IMR-90 (cell line): ENCODE results near the gene ARHGAP31. TPM values are rescaled to one million over a fixed set of nuclear protein-coding genes. Genes with fewer than 3 reads are reported as not detected.

ENCODE experiments used
- ATAC-seq: fragments of 200-7000 bp; cut with Tn5 transposase; 2 replicates; pipeline ENCODE4 v1.9.1; 2020; ENCODE audit warnings: low read depth, mild to moderate bottlenecking, moderate library complexity
- BruUV-seq: library from RNA; stranded (reverse); fragments of 400-500 nt; replicated peaks from 2 replicates; lab custom pipeline; 2021; lab: Mats Ljungman, UMichigan
- CTCF ChIA-PET: fragments of 300-600 bp; formaldehyde crosslinking; extraction: SDS; loops from one replicate; lab custom pipeline; 2021; ENCODE audit warnings: antibody characterized with exemption; lab: Yijun Ruan, JAX
- POLR2A ChIA-PET: fragments of 300-600 bp; sonication (Branson Sonifier 250); formaldehyde crosslinking; loops from one replicate; lab custom pipeline; 2022; ENCODE audit warnings: antibody characterized with exemption; ENCODE audit not compliant: unreplicated experiment; lab: Charles Lee
- DNase-seq: peaks from one replicate; pipeline ENCODE4 v3.0.0; 2013
- H2AFZ ChIP-seq: replicated peaks from 2 replicates; pipeline ENCODE3; 2013; ENCODE audit warnings: low read length, mild to moderate bottlenecking; ENCODE audit not compliant: poor library complexity
- H2AK5ac ChIP-seq: 2 replicates; pipeline ENCODE4 v1.6.1; 2013; ENCODE audit warnings: low read depth, low read length, inconsistent platforms
- H2AK9ac ChIP-seq: replicated peaks from 2 replicates; pipeline ENCODE3; 2013; ENCODE audit warnings: mild to moderate bottlenecking, low read depth, low read length, moderate library complexity; ENCODE audit not compliant: poor library complexity
- H2BK120ac ChIP-seq: 2 replicates; pipeline ENCODE4 v1.6.1; 2013; ENCODE audit warnings: low read depth, low read length, inconsistent platforms
- H2BK15ac ChIP-seq: 3 replicates; pipeline ENCODE4 v1.6.1; 2013; ENCODE audit warnings: low read depth, low read length, inconsistent platforms
- H2BK20ac ChIP-seq: 2 replicates; pipeline ENCODE4 v1.6.1; 2013; ENCODE audit warnings: low read depth, mild to moderate bottlenecking, inconsistent platforms, low read length, moderate library complexity
- H2BK5ac ChIP-seq: 2 replicates; pipeline ENCODE4 v1.6.1; 2013; ENCODE audit warnings: mild to moderate bottlenecking, low read depth, low read length, inconsistent platforms; ENCODE audit not compliant: poor library complexity, severe bottlenecking
- H3K14ac ChIP-seq: replicated peaks from 2 replicates; pipeline ENCODE4 v1.6.1; 2013; ENCODE audit warnings: low read depth, low read length, inconsistent platforms
- H3K18ac ChIP-seq: 2 replicates; pipeline ENCODE4 v1.6.1; 2013; ENCODE audit warnings: low read depth, low read length, control low read depth
- H3K23ac ChIP-seq: 2 replicates; pipeline ENCODE4 v1.6.1; 2013; ENCODE audit warnings: low read depth, low read length, inconsistent platforms
- H3K27ac ChIP-seq: 2 replicates; pipeline ENCODE4 v1.5.1; 2013; ENCODE audit warnings: mild to moderate bottlenecking, control low read depth, low read length; ENCODE audit not compliant: insufficient read depth
- H3K27me3 ChIP-seq: 2 replicates; pipeline ENCODE4 v1.6.1; 2013; ENCODE audit warnings: low read length; ENCODE audit not compliant: control insufficient read depth, insufficient read depth
- H3K36me3 ChIP-seq: 2 replicates; pipeline ENCODE4 v1.6.1; 2013; ENCODE audit warnings: low read length, mixed read lengths; ENCODE audit not compliant: control insufficient read depth, insufficient read depth
- H3K4ac ChIP-seq: 2 replicates; pipeline ENCODE4 v1.6.1; 2013; ENCODE audit warnings: low read depth, low read length, inconsistent platforms
- H3K4me1 ChIP-seq: 2 replicates; pipeline ENCODE4 v1.6.1; 2013; ENCODE audit warnings: low read length, mixed read lengths; ENCODE audit not compliant: control insufficient read depth, insufficient read depth
- H3K4me2 ChIP-seq: 2 replicates; pipeline ENCODE4 v1.6.1; 2013; ENCODE audit warnings: low read depth, mild to moderate bottlenecking, control low read depth, low read length, moderate library complexity
- H3K4me3 ChIP-seq: 2 replicates; pipeline ENCODE4 v1.5.1; 2013; ENCODE audit warnings: low read depth, mild to moderate bottlenecking, control low read depth, low read length, moderate library complexity; ENCODE audit not compliant: insufficient read depth
- H3K56ac ChIP-seq: 2 replicates; pipeline ENCODE4 v1.6.1; 2013; ENCODE audit warnings: low read length, inconsistent platforms; ENCODE audit not compliant: insufficient read depth; ENCODE audit errors: extremely low read depth
- H3K79me1 ChIP-seq, 2 experiments: 2 replicates each; pipeline ENCODE4 v1.6.1; 2013; ENCODE audit warnings: low read length in 2 of 2, inconsistent platforms in 1 of 2, low read depth in 1 of 2
- H3K9ac ChIP-seq: 2 replicates; pipeline ENCODE4 v1.6.1; 2013; ENCODE audit warnings: low read depth, low read length, control low read depth
- H3K9me1 ChIP-seq: 2 replicates; pipeline ENCODE4 v1.6.1; 2013; ENCODE audit warnings: low read length, inconsistent platforms; ENCODE audit not compliant: insufficient read depth
- H3K9me3 ChIP-seq: 2 replicates; pipeline ENCODE4 v1.6.1; 2013; ENCODE audit warnings: low read length; ENCODE audit not compliant: control insufficient read depth, insufficient read depth
- H4K20me1 ChIP-seq: 2 replicates; pipeline ENCODE4 v1.6.1; 2013; ENCODE audit warnings: low read length, inconsistent platforms; ENCODE audit not compliant: insufficient read depth
- H4K5ac ChIP-seq: 2 replicates; pipeline ENCODE4 v1.6.1; 2013; ENCODE audit warnings: mild to moderate bottlenecking, low read depth, low read length, control low read depth
- H4K8ac ChIP-seq, 2 experiments: 2 replicates each; pipeline ENCODE4 v1.6.1; 2013; ENCODE audit warnings: low read depth in 2 of 2, low read length in 2 of 2, control low read depth in 1 of 2, inconsistent platforms in 1 of 2
- H4K91ac ChIP-seq: 2 replicates; pipeline ENCODE4 v1.6.1; 2013; ENCODE audit warnings: low read depth, low read length, inconsistent platforms; ENCODE audit not compliant: insufficient read depth
- BHLHE40 ChIP-seq: fragments of 150-350 bp; IDR thresholded peaks from 2 replicates; pipeline ENCODE4 v1.6.1; 2016; ENCODE audit warnings: mild to moderate bottlenecking, low read depth, low read length
- CEBPB ChIP-seq: IDR thresholded peaks from 2 replicates; pipeline ENCODE4 v1.6.1; 2012; ENCODE audit warnings: low read depth, low read length, improper control_type of control experiment
- CTCF ChIP-seq: conservative IDR thresholded peaks from 2 replicates; pipeline ENCODE4 v1.5.1; 2012; ENCODE audit warnings: mild to moderate bottlenecking, low read depth, low read length, improper control_type of control experiment
- ELK1 ChIP-seq: fragments of 150-350 bp; IDR thresholded peaks from 2 replicates; pipeline ENCODE4 v1.6.1; 2016; ENCODE audit warnings: low read depth, mild to moderate bottlenecking, low read length, moderate library complexity, borderline replicate concordance
- FOS ChIP-seq: fragments of 150-350 bp; IDR thresholded peaks from 2 replicates; pipeline ENCODE4 v1.6.1; 2016; ENCODE audit warnings: low read depth, low read length
- MAZ ChIP-seq: IDR thresholded peaks from 2 replicates; pipeline ENCODE4 v1.6.1; 2012; ENCODE audit warnings: low read depth, mild to moderate bottlenecking, low read length, improper control_type of control experiment, moderate library complexity, borderline replicate concordance
- MXI1 ChIP-seq: IDR thresholded peaks from 2 replicates; pipeline ENCODE4 v1.6.1; 2012; ENCODE audit warnings: low read depth, mild to moderate bottlenecking, low read length, moderate library complexity, borderline replicate concordance
- NFE2L2 ChIP-seq: fragments of 150-350 bp; IDR thresholded peaks from 2 replicates; pipeline ENCODE4 v1.6.1; 2016; ENCODE audit warnings: low read depth, mild to moderate bottlenecking, low read length
- POLR2A ChIP-seq: IDR thresholded peaks from 2 replicates; pipeline ENCODE4 v1.6.1; 2012; ENCODE audit warnings: mild to moderate bottlenecking, low read depth, low read length
- RAD21 ChIP-seq: IDR thresholded peaks from 2 replicates; pipeline ENCODE4 v1.6.1; 2012; ENCODE audit warnings: low read length, improper control_type of control experiment
- RCOR1 ChIP-seq: IDR thresholded peaks from 2 replicates; pipeline ENCODE4 v1.6.1; 2012; ENCODE audit warnings: mild to moderate bottlenecking, low read length, improper control_type of control experiment; ENCODE audit not compliant: insufficient replicate concordance
- RFX5 ChIP-seq: IDR thresholded peaks from 2 replicates; pipeline ENCODE4 v1.8.0; 2012; ENCODE audit warnings: low read depth, mild to moderate bottlenecking, low read length, moderate library complexity
- SMC3 ChIP-seq: fragments of 150-350 bp; IDR thresholded peaks from 2 replicates; pipeline ENCODE4 v1.6.1; 2016; ENCODE audit warnings: low read depth, mild to moderate bottlenecking, antibody characterized with exemption, low read length, moderate library complexity
- USF2 ChIP-seq: fragments of 150-350 bp; IDR thresholded peaks from 2 replicates; pipeline ENCODE4 v1.6.1; 2017; ENCODE audit warnings: mild to moderate bottlenecking, antibody characterized with exemption, low read length, low read depth
- WGBS, 2 experiments: methylation state at CpG; one replicate each; pipeline versions ENCODE4 v1.1.5 to v1.1.7; 2013; ENCODE audit warnings: missing lambda C conversion rate in 2 of 2; ENCODE audit not compliant: insufficient read length in 1 of 2; ENCODE audit errors: extremely low coverage in 2 of 2; 5-methylcytosine and 5-hydroxymethylcytosine counted together
- dilution Hi-C: fragments of 300-500 bp; cut with HindIII; formaldehyde crosslinking; loops from one replicate; pipeline ENCODE4 v1.14.3; 2018; ENCODE audit warnings: low sequenced_read_pairs; ENCODE audit not compliant: unreplicated experiment
- in situ Hi-C: fragments of 300-500 bp; cut with MboI; formaldehyde crosslinking; loops from 3 replicates; pipeline ENCODE4 v1.14.3; 2019; ENCODE audit warnings: low sequenced_read_pairs, inconsistent platforms, mixed read lengths
- intact Hi-C: fragments of 100-400 bp; cut with micrococcal nuclease; formaldehyde crosslinking; loops from 2 replicates; pipeline ENCODE4 v1.10.0; 2022
- polyA plus RNA-seq, 3 experiments: library from polyadenylated mRNA; depleted of rRNA; stranded (reverse); fragments of >200 nt; gene quantifications; 2 replicates each; pipeline ENCODE4 v1.2.3, GENCODE V29; 2012; ENCODE audit warnings: low replicate concordance in 1 of 3
- total RNA-seq: library from RNA; depleted of rRNA; stranded (reverse); fragments of >200 nt; gene quantifications from 2 replicates; pipeline ENCODE4 v1.2.3, GENCODE V29; 2012

Gene ARHGAP31
- total and polyA plus RNA-seq, 2 of the 4 experiments (the other 2 are of a cell fraction) = 6.6 to 7.7 TPM

- Histone ChIP-seq H2AK9ac (no peak overlapping the region), H2BK15ac (no peak overlapping the region), H3K9me1 (peaks cover 7% of the 10 kb centered on the region), H2BK120ac (no peak overlapping the region), H3K4ac (no peak overlapping the region), H3K27ac (no peak overlapping the region), H3K4me3 (no peak overlapping the region), H4K20me1 (peaks cover 26% of the 10 kb centered on the region; the same call in 1 of the 2 replicates), H3K79me1 (peaks cover 36% of the 10 kb centered on the region in 2 experiments), H4K91ac (no peak overlapping the region), H3K23ac (no peak overlapping the region), H2BK5ac (no peak overlapping the region), H3K56ac (no peak overlapping the region), H3K9me3 (no peaks in the 10 kb centered on the region), H4K8ac (no peak overlapping the region), H3K36me3 (peaks cover 33% of the 10 kb centered on the region), H2BK20ac (no peak overlapping the region), H3K4me1 (peaks cover 3% of the 10 kb centered on the region), H3K27me3 (no peaks in the 10 kb centered on the region), H3K4me2 (no peak overlapping the region), H4K5ac (no peak overlapping the region), H3K18ac (no peak overlapping the region), H3K14ac (no peak overlapping the region), H2AFZ (no peak overlapping the region), H2AK5ac (no peak overlapping the region), H3K9ac (no peak overlapping the region)
- DNase-seq (no peak), ATAC-seq (no peak)
- CTCF ChIA-PET = no interaction called here
- in situ Hi-C loops = no loop called here
- POLR2A ChIA-PET = no interaction called here
- BruUV-seq = no TSS peak
- dilution Hi-C loops = no loop called here
- WGBS, 2 experiments = no CpG with 5 or more reads among the region's 4 CpGs
- TF ChIP-seq MAZ (no peak), RFX5 (no peak), RAD21 (no peak), BHLHE40 (no peak), FOS (no peak), SMC3 (no peak), POLR2A (no peak), ELK1 (no peak), CTCF (no peak), USF2 (no peak), RCOR1 (no peak), CEBPB (no peak), MXI1 (no peak), NFE2L2 (no peak)
- intact Hi-C loops = no loop called here
Observed at GRCh38 chr3:119457246-119457645, 163.1 kb downstream of the ARHGAP31 start.
